Hepatocyte (in vitro differentiated cells): ENCODE results near the gene SERAC1. TPM values are rescaled to one million over a fixed set of nuclear protein-coding genes. Genes with fewer than 3 reads are reported as not detected.
A peak's percentile ranks its signal among the peaks of the same experiment; 100 is the strongest.

Experiments used
- DNase-seq: peaks from one replicate; pipeline ENCODE4 v3.0.0-alpha.2; 2016; ENCODE audit warnings: low spot score
- H2AFZ ChIP-seq: fragments of 200-600 bp; sonication (generic); 2 replicates; pipeline ENCODE4 v1.6.0; 2016; ENCODE audit warnings: antibody characterized with exemption, mild to moderate bottlenecking
- H3K27ac ChIP-seq: fragments of 200-600 bp; sonication (generic); 2 replicates; pipeline ENCODE4 v1.5.1; 2016; ENCODE audit warnings: mild to moderate bottlenecking
- H3K27me3 ChIP-seq: fragments of 200-600 bp; sonication (generic); 2 replicates; pipeline ENCODE4 v1.6.1; 2016
- H3K36me3 ChIP-seq: fragments of 200-600 bp; sonication (generic); replicated peaks from 2 replicates; pipeline ENCODE4 v1.5.1; 2016; ENCODE audit warnings: low read depth; ENCODE audit not compliant: insufficient read depth
- H3K4me1 ChIP-seq: fragments of 200-600 bp; sonication (generic); 2 replicates; pipeline ENCODE4 v1.5.1; 2016; ENCODE audit warnings: mild to moderate bottlenecking, moderate library complexity; ENCODE audit not compliant: insufficient read depth
- H3K4me2 ChIP-seq: fragments of 200-600 bp; sonication (generic); 2 replicates; pipeline ENCODE4 v1.6.0; 2016
- H3K4me3 ChIP-seq: fragments of 200-600 bp; sonication (generic); 2 replicates; pipeline ENCODE4 v1.5.1; 2016; ENCODE audit warnings: mild to moderate bottlenecking
- H3K79me2 ChIP-seq: fragments of 200-600 bp; sonication (generic); 2 replicates; pipeline ENCODE4 v1.6.0; 2017; ENCODE audit warnings: mild to moderate bottlenecking
- H3K9me2 ChIP-seq: fragments of 200-600 bp; sonication (generic); replicated peaks from 2 replicates; pipeline ENCODE4 v1.6.0; 2017; ENCODE audit warnings: mild to moderate bottlenecking; ENCODE audit not compliant: insufficient read depth
- H3K9me3 ChIP-seq: fragments of 200-600 bp; sonication (generic); 2 replicates; pipeline ENCODE4 v1.5.1; 2016; ENCODE audit warnings: low read depth, mild to moderate bottlenecking
- H4K20me1 ChIP-seq: fragments of 200-600 bp; sonication (generic); 2 replicates; pipeline ENCODE4 v1.6.0; 2016; ENCODE audit warnings: mild to moderate bottlenecking; ENCODE audit not compliant: insufficient read depth, poor library complexity, severe bottlenecking
- EZH2 ChIP-seq: fragments of 200-600 bp; sonication (generic); IDR thresholded peaks from 2 replicates; pipeline ENCODE4 v1.6.1; 2016; ENCODE audit warnings: antibody characterized with exemption, mild to moderate bottlenecking, borderline replicate concordance
- EZH2phosphoT487 ChIP-seq: fragments of 200-600 bp; sonication (generic); IDR thresholded peaks from one replicate; pipeline ENCODE4 v1.6.1; 2018; ENCODE audit warnings: antibody characterized with exemption, mild to moderate bottlenecking, low read depth, moderate library complexity; ENCODE audit not compliant: unreplicated experiment, severe bottlenecking
- WGBS: methylation state at CpG from one replicate; pipeline ENCODE4 v1.1.6; 2016; ENCODE audit warnings: low lambda C conversion rate; ENCODE audit errors: missing lambda C conversion rate; 5-methylcytosine and 5-hydroxymethylcytosine counted together
- polyA plus RNA-seq: library from polyadenylated mRNA; unstranded; fragments of >200 nt; fragmentation: Nextera tagmentation; extraction: Ambion mirVana; gene quantifications from 2 replicates; pipeline ENCODE4 v1.2.1, GENCODE V29; 2016
- total RNA-seq: library from RNA; depleted of rRNA; stranded (reverse); fragments of >200 nt; gene quantifications from 2 replicates; pipeline ENCODE4 v1.2.3, GENCODE V29; 2014
- TF ChIP-seq, protein P1 (sequence below): fragments of 200-600 bp; sonication (generic); IDR thresholded peaks from 2 replicates; pipeline ENCODE4 v1.5.1; 2016; ENCODE audit warnings: antibody characterized with exemption, mild to moderate bottlenecking; ENCODE audit not compliant: poor library complexity

The SERAC1 gene
- total and polyA plus RNA-seq, 2 experiments from 2014 or later = 4.9 to 15.2 TPM

DNA sequence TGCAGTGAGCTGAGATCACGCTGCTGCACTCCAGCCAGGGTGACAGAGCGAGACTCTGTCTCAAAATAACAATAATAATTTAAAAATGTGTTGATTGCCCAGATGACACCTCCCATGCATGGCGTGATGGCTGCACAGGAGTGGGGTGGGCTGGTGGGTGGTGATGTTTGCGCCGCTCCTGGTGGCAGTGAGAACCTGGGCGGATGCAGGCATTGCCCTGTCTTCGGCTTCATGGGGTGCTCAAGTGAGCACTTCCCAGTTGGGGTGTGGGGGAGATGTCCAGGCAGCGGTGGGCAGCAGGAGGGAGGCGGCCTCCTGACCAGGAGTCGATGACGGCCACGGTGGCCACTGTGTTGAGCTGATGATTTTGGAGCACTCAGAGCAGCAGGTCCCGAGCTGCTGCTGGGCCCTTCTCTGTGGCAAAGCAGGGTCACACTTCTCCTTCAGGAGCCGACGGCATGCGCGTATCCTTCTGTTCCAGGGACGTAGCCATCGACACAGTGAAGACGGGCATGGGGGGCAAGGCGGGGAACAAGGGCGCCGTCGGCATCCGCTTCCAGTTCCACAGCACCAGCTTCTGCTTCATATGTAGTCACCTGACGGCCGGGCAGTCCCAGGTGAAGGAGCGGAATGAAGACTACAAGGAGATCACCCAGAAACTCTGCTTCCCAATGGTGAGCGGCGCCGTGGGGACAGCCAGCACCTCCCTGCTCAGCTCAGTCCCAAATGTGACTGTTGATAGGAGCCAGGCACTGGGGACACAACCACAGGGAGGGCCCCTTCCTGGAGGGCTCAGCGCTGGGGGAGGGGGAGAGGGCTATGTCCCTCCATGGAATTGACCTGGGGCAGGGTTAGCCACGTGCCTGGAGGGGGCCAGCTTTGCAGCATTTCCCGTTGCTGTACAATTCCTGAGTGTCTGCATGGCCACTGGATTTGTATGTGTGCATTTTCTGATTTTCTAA lies 96.7 kb downstream of the SERAC1 start:
- no peaks in the 10 kb centered on the region for H3K36me3 ChIP-seq

DNA sequence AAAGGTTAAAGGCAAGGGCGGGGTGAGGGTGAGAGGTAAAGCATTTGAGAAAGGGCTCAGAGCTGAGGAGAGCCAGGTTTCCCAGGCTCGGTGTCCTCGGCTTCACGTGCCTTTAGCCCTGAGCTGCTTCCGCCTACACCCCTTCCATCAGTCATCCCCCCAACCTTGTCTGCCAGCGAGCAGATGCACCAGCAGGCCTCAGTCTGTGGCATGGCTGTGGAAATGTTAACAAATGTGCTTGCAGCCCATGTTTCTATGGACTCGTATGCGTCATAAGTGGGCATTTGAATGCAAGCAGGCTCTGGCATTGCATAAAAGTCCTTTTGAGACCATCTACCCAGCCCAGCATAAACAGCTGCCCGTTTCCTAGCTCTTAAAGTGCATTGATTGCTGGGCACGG lies 97.5 kb downstream of the SERAC1 start:
- no peaks in the 10 kb centered on the region for H3K79me2 ChIP-seq
- H3K27me3 ChIP-seq = no peaks in the 10 kb centered on the region
- no peak overlapping the region for H3K4me3 ChIP-seq
- no peak overlapping the region for H3K27ac ChIP-seq
- no peak overlapping the region for H2AFZ ChIP-seq
- H3K4me1 ChIP-seq = peaks cover 10% of the 10 kb centered on the region
- H3K36me3 ChIP-seq = no peaks in the 10 kb centered on the region
- no peaks in the 10 kb centered on the region for H3K9me3 ChIP-seq
- WGBS = 95% methylated on average over 10 of the region's 10 CpGs
- DNase-seq = no peak
- H3K4me2 ChIP-seq = no peak overlapping the region
- TF ChIP-seq EZH2phosphoT487 = no peak
- TF ChIP-seq, protein P1, sequence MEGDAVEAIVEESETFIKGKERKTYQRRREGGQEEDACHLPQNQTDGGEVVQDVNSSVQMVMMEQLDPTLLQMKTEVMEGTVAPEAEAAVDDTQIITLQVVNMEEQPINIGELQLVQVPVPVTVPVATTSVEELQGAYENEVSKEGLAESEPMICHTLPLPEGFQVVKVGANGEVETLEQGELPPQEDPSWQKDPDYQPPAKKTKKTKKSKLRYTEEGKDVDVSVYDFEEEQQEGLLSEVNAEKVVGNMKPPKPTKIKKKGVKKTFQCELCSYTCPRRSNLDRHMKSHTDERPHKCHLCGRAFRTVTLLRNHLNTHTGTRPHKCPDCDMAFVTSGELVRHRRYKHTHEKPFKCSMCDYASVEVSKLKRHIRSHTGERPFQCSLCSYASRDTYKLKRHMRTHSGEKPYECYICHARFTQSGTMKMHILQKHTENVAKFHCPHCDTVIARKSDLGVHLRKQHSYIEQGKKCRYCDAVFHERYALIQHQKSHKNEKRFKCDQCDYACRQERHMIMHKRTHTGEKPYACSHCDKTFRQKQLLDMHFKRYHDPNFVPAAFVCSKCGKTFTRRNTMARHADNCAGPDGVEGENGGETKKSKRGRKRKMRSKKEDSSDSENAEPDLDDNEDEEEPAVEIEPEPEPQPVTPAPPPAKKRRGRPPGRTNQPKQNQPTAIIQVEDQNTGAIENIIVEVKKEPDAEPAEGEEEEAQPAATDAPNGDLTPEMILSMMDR = no peak
- TF ChIP-seq EZH2 = no peak
- no peaks in the 10 kb centered on the region for H3K9me2 ChIP-seq
- no peaks in the 10 kb centered on the region for H4K20me1 ChIP-seq

More for the DNA sequence above, 96.7 kb downstream of the SERAC1 start:
- no peaks in the 10 kb centered on the region for H3K27me3 ChIP-seq
- H3K4me1 ChIP-seq = peaks cover 10% of the 10 kb centered on the region
- no peaks in the 10 kb centered on the region for H4K20me1 ChIP-seq
- TF ChIP-seq EZH2phosphoT487 (no peak), EZH2 (no peak)
- TF ChIP-seq, protein P1 = no peak
- no peak overlapping the region for H3K4me3 ChIP-seq
- no peak for DNase-seq
- no peaks in the 10 kb centered on the region for H3K9me2 ChIP-seq
- H3K4me2 ChIP-seq = no peak overlapping the region
- WGBS = 93% methylated on average over 34 of the region's 34 CpGs
- H3K27ac ChIP-seq = no peak overlapping the region
- no peaks in the 10 kb centered on the region for H3K9me3 ChIP-seq
- no peak overlapping the region for H2AFZ ChIP-seq
- no peaks in the 10 kb centered on the region for H3K79me2 ChIP-seq

DNA sequence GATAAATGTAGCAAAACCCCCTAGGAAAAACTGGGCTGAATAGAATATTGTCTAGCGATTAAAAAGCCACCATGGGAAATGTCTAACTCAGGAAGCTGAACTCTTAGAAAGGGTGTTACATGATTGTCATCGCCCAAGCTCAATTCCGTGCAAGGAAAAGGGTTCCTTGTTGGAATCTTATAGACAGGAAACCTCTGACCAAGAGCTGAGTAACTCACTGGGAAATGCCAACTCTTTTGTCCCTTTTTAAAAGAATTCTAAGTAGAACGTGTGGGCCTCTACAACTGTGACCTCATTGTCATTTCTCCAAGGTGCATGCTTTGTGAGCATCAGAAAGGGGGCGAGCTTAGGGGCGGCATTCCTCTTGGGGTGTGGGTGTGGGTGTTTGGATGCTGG lies 98.3 kb downstream of the SERAC1 start:
- H3K36me3 ChIP-seq = no peaks in the 10 kb centered on the region
- no peaks in the 10 kb centered on the region for H3K79me2 ChIP-seq
- no peak overlapping the region for H2AFZ ChIP-seq
- H4K20me1 ChIP-seq = no peaks in the 10 kb centered on the region
- no peaks in the 10 kb centered on the region for H3K9me2 ChIP-seq
- H3K4me3 ChIP-seq = no peak overlapping the region
- WGBS = 96% methylated on average over 6 of the region's 6 CpGs
- no peak overlapping the region for H3K4me2 ChIP-seq
- DNase-seq = no peak
- H3K27ac ChIP-seq = peak overlapping the region; percentile 79
- peaks cover 10% of the 10 kb centered on the region for H3K4me1 ChIP-seq
- H3K9me3 ChIP-seq = no peaks in the 10 kb centered on the region
- TF ChIP-seq EZH2 (no peak), EZH2phosphoT487 (no peak)
- TF ChIP-seq, protein P1 = no peak
- no peaks in the 10 kb centered on the region for H3K27me3 ChIP-seq
